HG02763 (cell line): ENCODE results near the gene NAA30.
"Not testable (repeated sequence)": the region's sequence is repeated elsewhere in the genome, so short reads cannot be mapped to it uniquely, and the experiment has no call there.

ENCODE experiments used
- ATAC-seq: cut with Tn5 transposase; IDR thresholded peaks from one replicate; pipeline ENCODE4 v1.9.1; 2021; ENCODE audit warnings: mild to moderate bottlenecking, moderate library complexity; ENCODE audit not compliant: unreplicated experiment

Gene NAA30

GRCh38 chr14:57390037-57390805 lies at the start of gene NAA30:
NAA30 (plus strand) TSS chr14:57390586; CDS start chr14:57390958, 372 bp downstream.
- ATAC-seq: peak; percentile 76

- ATAC-seq: not testable (repeated sequence)
These were observed 46.7 kb upstream of the NAA30 start for GRCh38 chr14:57343545-57344297.

- ATAC-seq: no peak
These were observed 45.3 kb upstream of the NAA30 start for GRCh38 chr14:57345106-57345505.

- ATAC-seq: no peak
These were observed 43.6 kb upstream of the NAA30 start for GRCh38 chr14:57346741-57347140.

GRCh38 chr14:57352396-57353170 lies 37.8 kb upstream of the NAA30 start:
- no peak for ATAC-seq

GRCh38 chr14:57355081-57355800 lies 35.1 kb upstream of the NAA30 start:
- ATAC-seq: no peak

GRCh38 chr14:57362361-57362760 lies 28.0 kb upstream of the NAA30 start:
- no peak for ATAC-seq

- no peak for ATAC-seq
These were observed 25.5 kb upstream of the NAA30 start for GRCh38 chr14:57364659-57365450.

- ATAC-seq: not testable (repeated sequence)
These were observed 20.2 kb upstream of the NAA30 start for GRCh38 chr14:57370187-57370586.

GRCh38 chr14:57371013-57371412 lies 19.4 kb upstream of the NAA30 start:
- ATAC-seq: no peak

GRCh38 chr14:57375156-57375555 lies 15.2 kb upstream of the NAA30 start:
- ATAC-seq: no peak

- ATAC-seq: no peak
These were observed 11.7 kb upstream of the NAA30 start for GRCh38 chr14:57378661-57379060.

- no peak for ATAC-seq
These were observed 9.5 kb upstream of the NAA30 start for GRCh38 chr14:57380935-57381334.

GRCh38 chr14:57382283-57382682 lies 8.1 kb upstream of the NAA30 start:
- no peak for ATAC-seq

- no peak for ATAC-seq
These were observed 7.2 kb upstream of the NAA30 start for GRCh38 chr14:57383125-57383745.

GRCh38 chr14:57388067-57388466 lies 2.3 kb upstream of the NAA30 start:
- ATAC-seq: no peak

GRCh38 chr14:57389646-57390036 lies 745 bp upstream of the NAA30 start:
- ATAC-seq: peak; percentile 2

- ATAC-seq: peak; percentile 40
These were observed 575 bp downstream of the NAA30 start for GRCh38 chr14:57390806-57391516.
